ENCODE results near the gene MRPS5.

GRCh38 chr2:95122197-95122551, 566 bp upstream of the MRPS5 start:
- TF ChIP-seq CTCF (IDR thresholded peaks at IDR 0.05): no peak
- TF ChIP-seq EZH2 (IDR thresholded peaks at IDR 0.05; ENCODE audit: borderline replicate concordance, insufficient read depth, low read depth, low read length, poor library complexity, severe bottlenecking): no peak

Data from B cell (primary cell).